Measurements from ENCODE around the gene ANO3.
"Not testable (repeated sequence)": the region's sequence is repeated elsewhere in the genome, so short reads cannot be mapped to it uniquely, and the experiment has no call there.

Gene ANO3

GRCh38 chr11:26331911-26332571 is at the start of gene ANO3:
Gene ANO3 (plus strand): TSS chr11:26332130. CDS start chr11:26332276, 146 bp downstream.
- peak; percentile 54 for DNase-seq (ENCODE audit: low spot score)

- no peak for DNase-seq (ENCODE audit: low spot score)
Measured at GRCh38 chr11:26283852-26284408, 48.0 kb upstream of the ANO3 start.

GRCh38 chr11:26285608-26286007 is 46.3 kb upstream of the ANO3 start:
- no peak for DNase-seq (ENCODE audit: low spot score)

- DNase-seq (ENCODE audit: low spot score), result no peak
Measured at GRCh38 chr11:26286472-26287066, 45.4 kb upstream of the ANO3 start.

GRCh38 chr11:26287067-26287518 is 44.8 kb upstream of the ANO3 start:
- DNase-seq (ENCODE audit: low spot score), result no peak

- peak; percentile 15 for DNase-seq (ENCODE audit: low spot score)
Measured at GRCh38 chr11:26297189-26297975, 34.5 kb upstream of the ANO3 start.

GRCh38 chr11:26316372-26316771 is 15.6 kb upstream of the ANO3 start:
- not testable (repeated sequence) for DNase-seq (ENCODE audit: low spot score)

- DNase-seq (ENCODE audit: low spot score), result no peak
Measured at GRCh38 chr11:26319906-26320305, 12.0 kb upstream of the ANO3 start.

- DNase-seq (ENCODE audit: low spot score), result no peak
Measured at GRCh38 chr11:26321516-26321915, 10.4 kb upstream of the ANO3 start.

GRCh38 chr11:26322335-26323067 is 9.4 kb upstream of the ANO3 start:
- no peak for DNase-seq (ENCODE audit: low spot score)

GRCh38 chr11:26323837-26324236 is 8.1 kb upstream of the ANO3 start:
- no peak for DNase-seq (ENCODE audit: low spot score)

GRCh38 chr11:26324270-26324669 is 7.7 kb upstream of the ANO3 start:
- no peak for DNase-seq (ENCODE audit: low spot score)

- no peak for DNase-seq (ENCODE audit: low spot score)
Measured at GRCh38 chr11:26326793-26327400, 5.0 kb upstream of the ANO3 start.

GRCh38 chr11:26329206-26329605 is 2.7 kb upstream of the ANO3 start:
- DNase-seq (ENCODE audit: low spot score), result no peak

GRCh38 chr11:26330262-26330661 is 1.7 kb upstream of the ANO3 start:
- DNase-seq (ENCODE audit: low spot score), result no peak

GRCh38 chr11:26332572-26332915 is 614 bp downstream of the ANO3 start:
- no peak for DNase-seq (ENCODE audit: low spot score)

- no peak for DNase-seq (ENCODE audit: low spot score)
Measured at GRCh38 chr11:26333906-26334305, 2.0 kb downstream of the ANO3 start.

- no peak for DNase-seq (ENCODE audit: low spot score)
Measured at GRCh38 chr11:26335903-26336302, 4.0 kb downstream of the ANO3 start.

- DNase-seq (ENCODE audit: low spot score), result no peak
Measured at GRCh38 chr11:26344647-26345046, 12.7 kb downstream of the ANO3 start.

GRCh38 chr11:26348776-26349175 is 16.8 kb downstream of the ANO3 start:
- DNase-seq (ENCODE audit: low spot score), result no peak

GRCh38 chr11:26350002-26350401 is 18.1 kb downstream of the ANO3 start:
- DNase-seq (ENCODE audit: low spot score), result no peak

- DNase-seq (ENCODE audit: low spot score), result no peak
Measured at GRCh38 chr11:26353010-26353409, 21.1 kb downstream of the ANO3 start.

Measured in germinal center (tissue), 1 donor.